Endodermal cell (in vitro differentiated cells): Measurements from ENCODE around the gene PLEKHA6. TPM values are rescaled to one million over a fixed set of nuclear protein-coding genes. Genes with fewer than 3 reads are reported as not detected.
A peak's percentile ranks its signal among the peaks of the same experiment; 100 is the strongest.

Experiments
- DNase-seq: peaks from one replicate; pipeline ENCODE4 v3.0.0-alpha.2; 2017
- H3K27ac ChIP-seq: 2 replicates; pipeline ENCODE4 v1.5.1; 2013; ENCODE audit warnings: mild to moderate bottlenecking, low read depth, low read length, moderate library complexity
- H3K27me3 ChIP-seq: 2 replicates; pipeline ENCODE4 v1.6.1; 2013; ENCODE audit warnings: mild to moderate bottlenecking, low read length, moderate library complexity; ENCODE audit not compliant: insufficient read depth, control insufficient read depth, poor library complexity, severe bottlenecking
- H3K36me3 ChIP-seq: 2 replicates; pipeline ENCODE4 v1.7.0; 2013; ENCODE audit warnings: mild to moderate bottlenecking, low read length, moderate library complexity; ENCODE audit not compliant: control insufficient read depth, insufficient read depth
- H3K4me1 ChIP-seq: one replicate; pipeline ENCODE4 v1.7.0; 2013; ENCODE audit warnings: low read length; ENCODE audit not compliant: control insufficient read depth, insufficient read depth
- H3K4me3 ChIP-seq: 2 replicates; pipeline ENCODE4 v1.5.1; 2013; ENCODE audit warnings: mild to moderate bottlenecking, low read length, moderate library complexity
- H3K9ac ChIP-seq: 2 replicates; pipeline ENCODE4 v1.6.1; 2013; ENCODE audit warnings: mild to moderate bottlenecking, low read length, moderate library complexity; ENCODE audit not compliant: poor library complexity, severe bottlenecking; ENCODE audit errors: extremely low read depth
- H3K9me3 ChIP-seq: 2 replicates; pipeline ENCODE4 v1.6.1; 2013; ENCODE audit warnings: mild to moderate bottlenecking, low read length, moderate library complexity; ENCODE audit not compliant: control insufficient read depth
- H3K27ac Mint-ChIP-seq: 2 replicates; pipeline ENCODE4 v1.8.0; 2020; ENCODE audit warnings: mixed read lengths
- H3K27me3 Mint-ChIP-seq: 2 replicates; pipeline ENCODE4 v1.8.0; 2021; ENCODE audit warnings: mild to moderate bottlenecking, mixed read lengths; ENCODE audit not compliant: insufficient read depth
- H3K36me3 Mint-ChIP-seq: 2 replicates; pipeline ENCODE4 v1.8.0; 2020; ENCODE audit warnings: low read depth, mixed read lengths
- H3K4me1 Mint-ChIP-seq: 2 replicates; pipeline ENCODE4 v1.8.0; 2020; ENCODE audit warnings: mixed read lengths
- H3K4me3 Mint-ChIP-seq: 2 replicates; pipeline ENCODE4 v1.8.0; 2020; ENCODE audit warnings: mild to moderate bottlenecking, moderate library complexity, mixed read lengths
- H3K9me3 Mint-ChIP-seq: 2 replicates; pipeline ENCODE4 v1.8.0; 2020; ENCODE audit warnings: mild to moderate bottlenecking, mixed read lengths
- CTCF ChIP-seq: fragments of 200-600 bp; sonication (generic); conservative IDR thresholded peaks from 2 replicates; pipeline ENCODE4 v1.5.0; 2021; ENCODE audit warnings: antibody characterized with exemption, mild to moderate bottlenecking
- WGBS, 2 experiments: methylation state at CpG; one replicate each; pipeline versions ENCODE4 v1.1.5 to v1.1.7; 2013; ENCODE audit warnings: missing lambda C conversion rate in 2 of 2, mixed read lengths in 1 of 2; ENCODE audit not compliant: insufficient coverage in 1 of 2, insufficient read length in 1 of 2; 5-methylcytosine and 5-hydroxymethylcytosine counted together
- total RNA-seq, 2 donors: library from RNA; stranded (reverse); fragmentation: NEBNext Ultra II Directional in 1 of 2; extraction: Animal tissue kit (Norgen Biotek cat#: 25700) in 1 of 2; gene quantifications; 2 replicates in 1 of 2; 3 replicates in 1 of 2; pipeline ENCODE4 v1.2.1, GENCODE V29; 2021

Gene PLEKHA6
- total RNA-seq, 2 donors from 2014 or later = 37.0 to 43.3 TPM

GRCh38 chr1:204216236-204216635 lies 143.5 kb downstream of the PLEKHA6 start:
- Histone ChIP-seq H3K27ac (no peak overlapping the region), H3K27me3 (peaks cover 14% of the 10 kb centered on the region), H3K4me1 (no peaks in the 10 kb centered on the region), H3K9me3 (no peaks in the 10 kb centered on the region), H3K4me3 (no peak overlapping the region), H3K9ac (no peak overlapping the region), H3K36me3 (no peaks in the 10 kb centered on the region)
- no peak for DNase-seq
- Mint-ChIP-seq H3K4me3 (no peak overlapping the region), H3K27ac (no peak overlapping the region), H3K4me1 (peaks cover 2% of the 10 kb centered on the region), H3K27me3 (peaks cover 3% of the 10 kb centered on the region), H3K36me3 (peaks cover 7% of the 10 kb centered on the region), H3K9me3 (no peaks in the 10 kb centered on the region)
- TF ChIP-seq CTCF = no peak
- WGBS, 2 experiments = 89 to 93% methylated on average over 3 to 4 of the region's 4 CpGs

GRCh38 chr1:204213668-204214662 lies 145.8 kb downstream of the PLEKHA6 start, which contains the start of gene GOLT1A:
GOLT1A (minus strand) TSS chr1:204213988; CDS start chr1:204213906, 82 bp downstream.
- Mint-ChIP-seq H3K9me3 (no peaks in the 10 kb centered on the region), H3K4me1 (no peaks in the 10 kb centered on the region), H3K4me3 (peak within 1 kb of the TSS; percentile 44), H3K27me3 (peaks cover 3% of the 10 kb centered on the region), H3K36me3 (no peaks in the 10 kb centered on the region), H3K27ac (peak within 1 kb of the TSS; percentile 1)
- TF ChIP-seq CTCF = peak; percentile 84
- no peak within 1 kb of the TSS for H3K27ac ChIP-seq
- H3K4me3 ChIP-seq = peak within 1 kb of the TSS; percentile 69
- H3K9ac ChIP-seq = no peak within 1 kb of the TSS
- H3K27me3 ChIP-seq = peaks cover 14% of the 10 kb centered on the region
- no peaks in the 10 kb centered on the region for H3K4me1 ChIP-seq
- H3K9me3 ChIP-seq = no peaks in the 10 kb centered on the region
- no peaks in the 10 kb centered on the region for H3K36me3 ChIP-seq
- 17 to 20% methylated on average over 10 to 41 of the region's 41 CpGs for WGBS, 2 experiments
- peak; percentile 95 for DNase-seq

- DNase-seq = peak; percentile 27
- Histone ChIP-seq H3K4me3 (no peak overlapping the region), H3K9ac (no peak overlapping the region), H3K36me3 (no peaks in the 10 kb centered on the region), H3K27me3 (peaks cover 14% of the 10 kb centered on the region), H3K4me1 (no peaks in the 10 kb centered on the region), H3K27ac (no peak overlapping the region), H3K9me3 (no peaks in the 10 kb centered on the region)
- WGBS, 2 experiments = 71 to 98% methylated on average over 1 to 3 of the region's 3 CpGs
- Mint-ChIP-seq H3K9me3 (no peaks in the 10 kb centered on the region), H3K36me3 (no peaks in the 10 kb centered on the region), H3K4me1 (no peaks in the 10 kb centered on the region), H3K27ac (no peak overlapping the region), H3K4me3 (no peak overlapping the region), H3K27me3 (no peaks in the 10 kb centered on the region)
- no peak for TF ChIP-seq CTCF
Measured at GRCh38 chr1:204212715-204213114, 147.0 kb downstream of the PLEKHA6 start.
